T-helper 9 cell (primary cell): ENCODE data around the gene ELF2.
"Not testable (repeated sequence)": the region's sequence is repeated elsewhere in the genome, so short reads cannot be mapped to it uniquely, and the experiment has no call there.

ENCODE experiments used
- DNase-seq: peaks from one replicate; pipeline ENCODE4 v3.0.0-alpha.2; 2020
- total RNA-seq, 2 donors: gene quantifications; one replicate each; lab custom pipeline; 2026; lab: John Stamatoyannopoulos, UW

The ELF2 gene
- 101 to 112 reads per million in 2 donors for total RNA-seq

DNA sequence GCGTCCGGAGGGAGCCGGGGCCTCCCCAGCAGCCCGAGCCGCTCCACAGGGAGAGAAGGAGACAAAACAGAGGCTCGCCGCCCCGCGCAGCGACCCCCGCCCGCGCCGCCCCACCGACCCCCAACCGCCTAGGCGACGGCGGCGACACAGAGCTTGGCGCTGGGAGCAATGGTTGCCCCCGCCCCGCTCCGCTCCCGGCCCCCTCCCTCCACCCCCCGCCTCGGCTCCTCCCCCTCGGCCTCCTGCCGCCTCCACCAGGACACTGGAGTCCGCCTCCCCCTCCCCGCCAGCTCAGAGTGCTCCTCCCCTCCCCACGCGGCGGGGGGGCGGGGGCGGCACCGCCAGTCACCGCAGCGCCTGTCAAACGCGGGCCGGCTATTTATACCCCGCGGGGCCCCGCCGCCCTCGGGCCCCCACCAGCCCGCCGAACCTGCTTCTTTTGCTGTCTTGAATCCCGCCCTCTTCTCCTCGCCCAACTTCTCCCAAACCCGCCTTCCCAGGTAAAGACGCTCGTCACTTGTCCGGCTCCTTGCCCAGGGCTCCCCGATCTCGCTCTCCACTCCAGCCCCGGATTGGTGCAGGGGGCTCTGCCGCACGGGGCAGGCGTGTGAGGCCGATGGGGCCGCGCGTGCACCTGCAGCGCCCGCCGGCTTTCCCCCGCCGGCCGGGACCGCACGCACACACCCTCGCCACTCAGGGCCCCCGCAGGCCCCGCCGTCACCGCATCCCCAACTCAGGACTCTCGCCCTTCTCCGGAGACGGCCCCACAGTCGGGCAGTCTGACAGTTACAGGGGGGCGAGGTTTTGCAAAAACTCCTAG, at the start of gene ELF2:
Gene ELF2 (minus strand): TSS at position 170 of the 820 bp plus-strand sequence. CDS start 39,517 bp downstream, outside the sequence.
- peak; percentile 86 for DNase-seq

- DNase-seq, result no peak
Measured at GRCh38 chr4:139223682-139224317, 46.8 kb upstream of the ELF2 start.

DNA sequence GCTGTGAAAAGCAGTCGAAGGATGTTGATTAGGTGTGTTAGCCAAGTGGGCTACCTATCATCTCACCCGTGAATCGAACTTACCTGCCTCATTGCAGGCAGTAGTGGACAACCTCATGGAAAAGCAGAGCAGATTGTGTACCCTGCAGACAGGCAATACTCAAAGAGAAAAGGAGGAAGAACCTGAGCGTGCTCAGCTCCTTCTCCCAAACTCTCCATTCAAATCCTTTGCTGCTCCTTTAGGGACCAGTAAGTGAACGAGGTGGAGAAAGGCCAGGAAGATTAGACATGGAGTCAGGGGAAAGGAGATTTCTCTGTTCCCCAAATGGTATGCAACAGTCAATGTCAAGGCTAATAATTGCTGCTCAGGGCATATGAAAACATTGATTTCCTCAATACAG, 45.2 kb upstream of the ELF2 start:
- no peak for DNase-seq

GRCh38 chr4:139221687-139222086, 44.7 kb upstream of the ELF2 start:
- DNase-seq, result no peak

DNA sequence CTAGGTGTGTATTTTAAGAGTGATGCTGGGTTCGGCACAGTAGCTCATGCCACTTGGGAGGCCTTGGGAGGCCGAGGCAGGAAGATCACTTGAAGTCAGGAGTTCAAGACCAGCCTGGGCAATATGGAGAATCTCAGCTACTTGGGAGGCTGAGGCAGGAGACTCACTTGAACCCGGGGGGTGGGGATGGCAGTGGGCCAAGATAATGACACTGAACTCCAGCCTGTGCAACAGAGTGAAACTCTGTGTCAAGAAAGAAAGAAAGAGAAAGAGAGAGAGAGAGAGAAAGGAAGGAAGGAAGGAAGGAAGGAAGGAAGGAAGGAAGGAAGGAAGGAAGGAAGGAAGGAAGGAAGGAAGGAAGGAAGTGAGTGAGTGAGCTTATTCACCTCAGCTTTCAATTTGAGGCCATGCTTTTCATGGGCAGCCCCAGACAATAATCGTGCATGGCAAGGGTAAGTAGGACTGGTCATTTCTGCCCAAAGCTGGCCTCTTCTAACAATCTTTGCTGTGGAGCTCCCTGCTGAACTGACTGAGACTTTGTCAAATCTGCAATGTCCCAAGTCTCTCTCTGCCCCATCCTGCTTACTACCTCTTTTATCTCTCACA, 42.5 kb upstream of the ELF2 start:
- no peak for DNase-seq

GRCh38 chr4:139214039-139214534, 37.1 kb upstream of the ELF2 start:
- no peak for DNase-seq

DNA sequence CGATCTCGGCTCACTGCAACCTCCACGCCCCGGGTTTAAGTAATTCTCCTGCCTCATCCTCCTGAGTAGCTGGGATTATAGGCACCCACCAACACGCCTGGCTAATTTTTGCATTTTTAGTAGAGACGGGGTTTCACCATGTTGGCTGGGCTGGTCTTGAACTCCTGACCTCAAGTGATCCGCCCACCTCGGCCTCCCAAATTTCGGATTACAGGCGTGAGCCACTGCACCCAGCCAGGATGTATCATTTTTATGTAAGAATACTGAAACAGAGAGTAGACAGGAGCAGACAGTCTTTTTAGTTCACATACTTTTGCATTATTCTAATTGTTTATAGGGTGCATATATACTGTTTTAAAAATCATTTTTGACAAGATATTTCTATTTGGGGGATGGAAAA, 36.6 kb upstream of the ELF2 start:
- DNase-seq, result not testable (repeated sequence)

DNA sequence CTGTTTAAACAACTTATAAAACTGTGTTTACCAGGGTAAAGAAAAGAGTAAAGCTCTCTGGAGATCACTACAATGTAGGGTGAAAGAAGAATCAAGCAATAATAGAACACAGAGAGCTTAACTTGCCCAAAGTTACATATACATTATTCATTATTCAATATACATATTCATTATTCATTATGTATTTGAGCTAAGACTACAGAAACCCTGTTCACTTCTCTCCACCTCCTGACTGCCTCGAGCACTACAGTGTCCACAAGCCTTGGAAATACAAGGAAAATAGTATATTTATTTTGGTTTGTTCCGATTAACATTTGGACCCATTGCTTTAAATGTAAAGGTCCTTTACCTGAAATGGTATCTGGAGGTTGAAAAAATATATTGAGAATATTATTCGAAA, 35.9 kb upstream of the ELF2 start:
- DNase-seq, result no peak

GRCh38 chr4:139210486-139210885, 33.5 kb upstream of the ELF2 start:
- DNase-seq, result no peak

DNA sequence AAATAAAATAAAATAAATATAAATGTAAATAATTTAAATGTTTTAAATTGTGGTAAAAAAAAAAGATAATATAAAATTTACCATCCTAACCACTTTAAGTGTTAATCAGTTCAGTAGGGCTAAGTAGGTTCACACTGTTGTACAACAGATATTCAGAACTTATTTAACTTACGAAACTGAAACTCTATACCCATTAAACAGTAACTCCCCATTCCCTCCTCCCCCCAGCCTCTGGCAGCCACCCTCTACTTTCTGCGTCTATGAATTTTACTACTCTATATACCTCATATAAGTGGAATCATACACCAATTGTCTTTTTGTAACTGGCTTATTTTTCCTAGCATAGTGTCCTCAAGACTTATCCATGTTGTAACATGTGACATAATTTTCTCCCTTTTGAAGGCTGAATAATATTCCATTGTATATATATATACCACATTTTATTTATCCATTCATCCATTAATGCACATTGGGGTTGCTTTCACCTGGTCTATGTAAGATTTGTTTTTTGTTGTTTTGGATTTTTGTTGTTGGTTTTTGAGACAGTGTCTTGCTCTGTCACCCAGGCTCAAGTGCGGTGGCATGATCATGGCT, 32.5 kb upstream of the ELF2 start:
- DNase-seq, result no peak

- no peak for DNase-seq
Measured at GRCh38 chr4:139208404-139208945, 31.5 kb upstream of the ELF2 start.

DNA sequence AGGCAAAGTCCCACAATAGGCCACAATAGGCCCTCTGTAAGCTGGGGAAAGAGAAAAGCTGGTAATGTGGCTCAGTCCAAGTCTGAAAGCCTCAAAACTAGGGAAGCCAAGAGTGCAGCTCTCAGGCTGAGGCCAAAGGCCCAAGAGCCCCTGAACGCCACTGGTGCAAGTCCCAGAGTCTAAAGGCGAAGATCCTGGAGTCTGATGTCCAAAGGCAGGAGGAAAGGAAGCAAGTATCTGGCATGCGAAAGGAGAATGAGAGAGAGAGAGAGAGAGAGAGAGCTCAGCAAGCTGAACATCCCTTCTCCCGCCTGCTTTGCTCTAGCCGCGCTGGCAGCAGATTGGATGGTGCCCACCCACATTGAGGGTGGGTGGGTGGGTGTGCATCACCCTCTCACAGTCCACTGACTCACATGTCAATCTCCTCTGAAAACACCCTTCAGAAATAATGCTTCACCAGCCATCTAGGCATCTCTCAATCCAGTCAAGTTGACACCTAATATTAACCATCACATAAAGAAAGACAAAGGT, 30.9 kb upstream of the ELF2 start:
- DNase-seq, result no peak

GRCh38 chr4:139207247-139207646, 30.2 kb upstream of the ELF2 start:
- no peak for DNase-seq

DNA sequence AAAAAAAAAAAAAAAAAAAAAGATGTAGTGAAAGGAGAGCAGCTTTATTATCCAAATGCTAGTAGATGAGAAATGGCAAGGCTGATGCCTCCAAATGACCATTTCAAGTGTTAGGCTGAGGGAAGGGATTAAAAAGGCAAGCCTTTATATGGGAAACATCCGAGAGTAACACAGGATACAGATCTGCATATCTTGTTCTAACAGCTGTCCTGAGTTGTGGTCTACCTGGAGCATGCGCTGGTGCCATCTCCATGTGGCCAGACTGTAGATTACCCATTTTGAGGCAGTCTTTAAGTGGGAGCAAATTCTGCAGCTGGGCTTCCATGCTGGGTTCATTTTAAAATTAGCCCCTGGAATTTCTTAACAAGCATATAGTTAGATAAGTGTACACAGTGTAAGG, 26.0 kb upstream of the ELF2 start:
- no peak for DNase-seq

- DNase-seq, result no peak
Measured at GRCh38 chr4:139200506-139200905, 23.5 kb upstream of the ELF2 start.

DNA sequence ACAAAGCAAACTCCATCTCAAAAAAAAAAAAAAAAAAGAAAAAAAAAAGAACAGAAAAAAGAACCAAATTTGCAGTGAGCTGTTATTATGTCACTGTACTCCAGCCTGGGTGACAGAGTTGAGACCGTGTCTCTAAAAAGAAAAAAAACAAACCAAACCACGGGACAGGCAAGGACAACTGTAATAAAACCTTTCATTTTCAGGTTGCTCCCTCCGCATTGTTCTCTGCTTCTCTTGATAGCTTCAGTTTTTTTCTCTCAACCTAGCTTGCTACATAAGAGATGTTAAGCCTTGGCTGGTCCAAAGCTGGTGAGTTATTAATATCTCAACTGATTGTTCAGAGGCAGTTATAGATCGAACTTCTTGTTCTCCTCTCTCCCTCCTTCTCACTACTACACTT, 23.1 kb upstream of the ELF2 start:
- no peak for DNase-seq

DNA sequence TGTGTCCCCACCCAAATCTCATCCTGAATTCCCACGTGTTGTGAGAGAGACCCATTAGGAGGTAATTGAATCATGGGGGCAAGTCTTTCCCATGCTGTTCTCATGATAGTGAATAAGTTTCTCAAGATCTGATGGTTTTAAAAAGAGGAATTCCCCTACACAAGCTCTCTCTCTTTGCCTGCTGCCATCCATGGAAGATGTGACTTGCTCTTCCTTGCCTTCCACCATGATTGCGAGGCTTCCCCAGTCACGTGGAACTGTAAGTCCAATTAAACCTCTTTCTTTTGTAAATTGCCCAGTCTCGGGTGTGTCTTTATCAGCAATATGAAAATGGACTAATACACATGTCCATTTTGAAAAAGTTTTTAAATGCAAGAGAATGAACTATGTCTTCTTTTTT, 20.2 kb upstream of the ELF2 start:
- DNase-seq, result not testable (repeated sequence)

- no peak for DNase-seq
Measured at GRCh38 chr4:139196462-139196861, 19.4 kb upstream of the ELF2 start.

- no peak for DNase-seq
Measured at GRCh38 chr4:139191373-139191772, 14.4 kb upstream of the ELF2 start.

- no peak for DNase-seq
Measured at GRCh38 chr4:139189972-139190371, 13.0 kb upstream of the ELF2 start.

GRCh38 chr4:139189417-139189749, 12.4 kb upstream of the ELF2 start:
- no peak for DNase-seq

DNA sequence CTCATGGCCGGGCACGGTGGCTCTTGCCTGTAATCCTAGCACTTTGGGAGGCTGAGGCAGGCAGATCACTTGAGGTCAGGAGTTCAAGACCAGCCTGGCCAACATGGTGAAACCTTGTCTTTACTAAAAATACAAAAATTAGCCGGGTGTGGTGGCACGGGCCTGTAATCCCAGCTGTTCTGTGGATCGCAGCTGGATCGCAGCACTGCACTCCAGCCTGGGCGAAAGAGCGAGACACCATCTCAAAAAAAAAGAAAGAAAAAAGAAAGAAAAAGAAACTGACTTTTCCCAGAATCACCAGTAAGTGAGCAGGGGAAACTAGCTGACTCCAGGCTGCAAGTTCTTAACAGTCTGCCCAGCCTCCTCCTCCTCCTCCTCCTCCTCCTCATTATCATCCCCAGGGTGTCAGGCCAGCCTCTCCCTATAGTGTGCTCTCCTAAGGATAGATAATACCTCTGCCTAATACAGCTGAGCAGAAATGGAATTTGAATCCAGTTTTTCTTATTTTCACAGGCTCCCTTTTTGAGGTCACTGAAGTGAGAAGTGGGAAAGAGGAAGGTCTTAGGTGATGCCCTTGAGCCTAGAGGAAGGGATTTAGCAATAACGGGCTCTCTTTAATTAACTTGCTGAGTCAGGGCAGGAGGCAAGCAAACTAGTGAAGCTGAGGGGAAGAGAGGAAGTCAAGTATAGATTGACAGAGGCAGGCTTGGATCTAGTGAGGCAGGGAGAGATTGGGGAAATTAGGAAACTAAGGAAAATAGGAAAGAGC, 11.8 kb upstream of the ELF2 start:
- no peak for DNase-seq
